C4-2B (cell line): ENCODE measurements around the gene UGT1A7.

Experiments used
- H3K27ac ChIP-seq: fragments of 450-650 bp; 2 replicates; pipeline ENCODE4 v1.5.1; 2017
- CTCF ChIP-seq: fragments of 450-650 bp; conservative IDR thresholded peaks from 2 replicates; pipeline ENCODE4 v1.5.1; 2017; ENCODE audit warnings: mild to moderate bottlenecking
- ZFX ChIP-seq: fragments of 450-650 bp; IDR thresholded peaks from 2 replicates; pipeline ENCODE4 v1.6.1; 2017

The UGT1A7 gene

GRCh38 chr2:233713262-233713615 is 31.5 kb downstream of the UGT1A7 start:
- TF ChIP-seq CTCF (no peak), ZFX (no peak)
- H3K27ac ChIP-seq = no peak overlapping the region

GRCh38 chr2:233714121-233714520 is 32.4 kb downstream of the UGT1A7 start:
- no peak for TF ChIP-seq CTCF
- TF ChIP-seq ZFX = no peak
- H3K27ac ChIP-seq = no peak overlapping the region

- TF ChIP-seq ZFX (no peak), CTCF (no peak)
- H3K27ac ChIP-seq = no peak within 1 kb of the TSS
These were observed 36.9 kb downstream of the UGT1A7 start, which contains the start of gene UGT1A4 for GRCh38 chr2:233718552-233718951. Gene UGT1A4, plus strand, starts transcription at chr2:233718736. Its CDS starts 85 bp downstream, at chr2:233718821.

- H3K27ac ChIP-seq = no peak within 1 kb of the TSS
- TF ChIP-seq CTCF (no peak), ZFX (no peak)
These were observed 47.1 kb downstream of the UGT1A7 start, which contains the start of gene UGT1A3 for GRCh38 chr2:233728723-233729301. Gene UGT1A3, plus strand, starts transcription at chr2:233729042. Its CDS starts 85 bp downstream, at chr2:233729127.

- H3K27ac ChIP-seq = peak overlapping the region; percentile 2; the same call in 1 of the 2 replicates
These were observed 55.4 kb downstream of the UGT1A7 start for GRCh38 chr2:233736868-233737653.

GRCh38 chr2:233740870-233741269 is 59.2 kb downstream of the UGT1A7 start:
- no peak overlapping the region for H3K27ac ChIP-seq
- no peak for TF ChIP-seq ZFX
- TF ChIP-seq CTCF = no peak

GRCh38 chr2:233743464-233744259 is 62.0 kb downstream of the UGT1A7 start:
- no peak for TF ChIP-seq ZFX
- no peak for TF ChIP-seq CTCF
- no peak overlapping the region for H3K27ac ChIP-seq
